Upper lobe of left lung (tissue), 4 donors: ENCODE results near the gene PRKCQ.

Source experiments
- CTCF ChIP-seq, 6 experiments: fragments of 450-650 bp in 4 of 6; fragments of 200-600 bp in 2 of 6; sonication (generic) in 2 of 6; IDR thresholded peaks; one replicate each; pipeline ENCODE4 v1.5.1; 2016 to 2019; ENCODE audit warnings: antibody characterized with exemption in 6 of 6
- POLR2A ChIP-seq, 4 donors: fragments of 450-650 bp; IDR thresholded peaks; one replicate each; pipeline ENCODE4 v1.5.1; 2016 to 2017; ENCODE audit warnings: antibody characterized with exemption in 4 of 4, mild to moderate bottlenecking in 2 of 4

GRCh38 chr10:6558759-6559461 lies 21.2 kb downstream of the PRKCQ start:
- TF ChIP-seq CTCF (IDR thresholded peaks at IDR 0.05) (no peak), POLR2A (IDR thresholded peaks at IDR 0.05) (no peak)
